Hepatocyte (in vitro differentiated cells): Measurements from ENCODE around the gene PGAP3. TPM values are rescaled to one million over a fixed set of nuclear protein-coding genes. Genes with fewer than 3 reads are reported as not detected.
A peak's percentile ranks its signal among the peaks of the same experiment; 100 is the strongest.

Source experiments
- DNase-seq: peaks from one replicate; pipeline ENCODE4 v3.0.0-alpha.2; 2016; ENCODE audit warnings: low spot score
- H2AFZ ChIP-seq: fragments of 200-600 bp; sonication (generic); 2 replicates; pipeline ENCODE4 v1.6.0; 2016; ENCODE audit warnings: antibody characterized with exemption, mild to moderate bottlenecking
- H3K27ac ChIP-seq: fragments of 200-600 bp; sonication (generic); 2 replicates; pipeline ENCODE4 v1.5.1; 2016; ENCODE audit warnings: mild to moderate bottlenecking
- H3K27me3 ChIP-seq: fragments of 200-600 bp; sonication (generic); 2 replicates; pipeline ENCODE4 v1.6.1; 2016
- H3K36me3 ChIP-seq: fragments of 200-600 bp; sonication (generic); replicated peaks from 2 replicates; pipeline ENCODE4 v1.5.1; 2016; ENCODE audit warnings: low read depth; ENCODE audit not compliant: insufficient read depth
- H3K4me1 ChIP-seq: fragments of 200-600 bp; sonication (generic); 2 replicates; pipeline ENCODE4 v1.5.1; 2016; ENCODE audit warnings: mild to moderate bottlenecking, moderate library complexity; ENCODE audit not compliant: insufficient read depth
- H3K4me2 ChIP-seq: fragments of 200-600 bp; sonication (generic); 2 replicates; pipeline ENCODE4 v1.6.0; 2016
- H3K4me3 ChIP-seq: fragments of 200-600 bp; sonication (generic); 2 replicates; pipeline ENCODE4 v1.5.1; 2016; ENCODE audit warnings: mild to moderate bottlenecking
- H3K79me2 ChIP-seq: fragments of 200-600 bp; sonication (generic); 2 replicates; pipeline ENCODE4 v1.6.0; 2017; ENCODE audit warnings: mild to moderate bottlenecking
- H3K9me2 ChIP-seq: fragments of 200-600 bp; sonication (generic); replicated peaks from 2 replicates; pipeline ENCODE4 v1.6.0; 2017; ENCODE audit warnings: mild to moderate bottlenecking; ENCODE audit not compliant: insufficient read depth
- H3K9me3 ChIP-seq: fragments of 200-600 bp; sonication (generic); 2 replicates; pipeline ENCODE4 v1.5.1; 2016; ENCODE audit warnings: low read depth, mild to moderate bottlenecking
- H4K20me1 ChIP-seq: fragments of 200-600 bp; sonication (generic); 2 replicates; pipeline ENCODE4 v1.6.0; 2016; ENCODE audit warnings: mild to moderate bottlenecking; ENCODE audit not compliant: insufficient read depth, poor library complexity, severe bottlenecking
- EZH2 ChIP-seq: fragments of 200-600 bp; sonication (generic); IDR thresholded peaks from 2 replicates; pipeline ENCODE4 v1.6.1; 2016; ENCODE audit warnings: antibody characterized with exemption, mild to moderate bottlenecking, borderline replicate concordance
- EZH2phosphoT487 ChIP-seq: fragments of 200-600 bp; sonication (generic); IDR thresholded peaks from one replicate; pipeline ENCODE4 v1.6.1; 2018; ENCODE audit warnings: antibody characterized with exemption, mild to moderate bottlenecking, low read depth, moderate library complexity; ENCODE audit not compliant: unreplicated experiment, severe bottlenecking
- WGBS: methylation state at CpG from one replicate; pipeline ENCODE4 v1.1.6; 2016; ENCODE audit warnings: low lambda C conversion rate; ENCODE audit errors: missing lambda C conversion rate; 5-methylcytosine and 5-hydroxymethylcytosine counted together
- polyA plus RNA-seq: library from polyadenylated mRNA; unstranded; fragments of >200 nt; fragmentation: Nextera tagmentation; extraction: Ambion mirVana; gene quantifications from 2 replicates; pipeline ENCODE4 v1.2.1, GENCODE V29; 2016
- total RNA-seq: library from RNA; depleted of rRNA; stranded (reverse); fragments of >200 nt; gene quantifications from 2 replicates; pipeline ENCODE4 v1.2.3, GENCODE V29; 2014
- TF ChIP-seq, protein P1 (sequence below): fragments of 200-600 bp; sonication (generic); IDR thresholded peaks from 2 replicates; pipeline ENCODE4 v1.5.1; 2016; ENCODE audit warnings: antibody characterized with exemption, mild to moderate bottlenecking; ENCODE audit not compliant: poor library complexity

The PGAP3 gene
- total and polyA plus RNA-seq, 2 experiments from 2014 or later = 33.0 to 35.4 TPM

DNA sequence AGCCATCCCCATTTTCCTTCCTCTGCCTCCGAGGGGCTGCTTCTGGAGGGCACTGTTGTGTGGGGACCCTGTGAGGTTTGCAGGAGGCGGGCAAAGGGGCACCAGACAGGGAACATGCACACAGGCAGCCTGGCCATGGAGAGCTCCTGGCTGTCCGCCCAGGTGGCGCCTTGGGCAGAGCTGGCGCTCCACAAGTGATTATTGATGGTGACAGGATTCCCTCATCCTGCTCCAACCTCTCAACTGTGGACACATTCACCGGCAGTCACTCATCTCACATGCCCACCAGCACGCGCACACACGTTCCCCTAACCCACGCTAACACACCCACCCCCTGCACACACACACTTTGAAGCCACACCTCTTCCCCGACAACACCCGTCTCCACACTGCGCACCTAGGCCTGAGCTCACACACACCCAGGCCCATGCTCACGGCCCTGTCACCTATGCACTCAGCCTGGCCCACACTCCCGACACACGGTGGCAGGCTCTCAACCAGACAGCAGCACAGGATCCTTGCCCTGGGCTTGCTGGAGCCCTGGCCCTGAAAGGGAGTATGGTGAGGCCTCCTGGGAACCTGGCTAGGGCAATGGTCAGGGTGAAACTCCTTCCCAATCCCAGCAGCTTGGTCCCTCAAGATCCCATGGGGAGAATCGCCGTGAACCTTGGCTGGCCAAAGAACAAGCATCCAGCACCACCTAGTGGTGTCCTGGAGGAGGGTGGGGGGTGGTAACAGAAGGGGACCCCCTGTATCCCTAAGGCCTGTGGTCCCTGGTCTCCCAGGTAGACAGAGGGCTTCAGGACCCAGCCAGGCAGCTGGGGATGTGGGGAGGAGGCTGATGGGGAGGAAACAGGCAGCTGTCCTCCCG, 16.0 kb downstream of the PGAP3 start:
- no peak overlapping the region for H2AFZ ChIP-seq
- no peaks in the 10 kb centered on the region for H3K36me3 ChIP-seq
- H4K20me1 ChIP-seq = no peaks in the 10 kb centered on the region
- H3K9me3 ChIP-seq = no peaks in the 10 kb centered on the region
- peaks cover 34% of the 10 kb centered on the region for H3K4me1 ChIP-seq
- peaks cover 2% of the 10 kb centered on the region for H3K27me3 ChIP-seq
- no peak overlapping the region for H3K27ac ChIP-seq
- no peaks in the 10 kb centered on the region for H3K9me2 ChIP-seq
- WGBS = 80% methylated on average over 18 of the region's 19 CpGs
- no peak overlapping the region for H3K4me3 ChIP-seq
- no peak overlapping the region for H3K4me2 ChIP-seq
- TF ChIP-seq, protein P1, sequence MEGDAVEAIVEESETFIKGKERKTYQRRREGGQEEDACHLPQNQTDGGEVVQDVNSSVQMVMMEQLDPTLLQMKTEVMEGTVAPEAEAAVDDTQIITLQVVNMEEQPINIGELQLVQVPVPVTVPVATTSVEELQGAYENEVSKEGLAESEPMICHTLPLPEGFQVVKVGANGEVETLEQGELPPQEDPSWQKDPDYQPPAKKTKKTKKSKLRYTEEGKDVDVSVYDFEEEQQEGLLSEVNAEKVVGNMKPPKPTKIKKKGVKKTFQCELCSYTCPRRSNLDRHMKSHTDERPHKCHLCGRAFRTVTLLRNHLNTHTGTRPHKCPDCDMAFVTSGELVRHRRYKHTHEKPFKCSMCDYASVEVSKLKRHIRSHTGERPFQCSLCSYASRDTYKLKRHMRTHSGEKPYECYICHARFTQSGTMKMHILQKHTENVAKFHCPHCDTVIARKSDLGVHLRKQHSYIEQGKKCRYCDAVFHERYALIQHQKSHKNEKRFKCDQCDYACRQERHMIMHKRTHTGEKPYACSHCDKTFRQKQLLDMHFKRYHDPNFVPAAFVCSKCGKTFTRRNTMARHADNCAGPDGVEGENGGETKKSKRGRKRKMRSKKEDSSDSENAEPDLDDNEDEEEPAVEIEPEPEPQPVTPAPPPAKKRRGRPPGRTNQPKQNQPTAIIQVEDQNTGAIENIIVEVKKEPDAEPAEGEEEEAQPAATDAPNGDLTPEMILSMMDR = peak; percentile 70
- TF ChIP-seq EZH2 = no peak
- TF ChIP-seq EZH2phosphoT487 = no peak
- no peaks in the 10 kb centered on the region for H3K79me2 ChIP-seq
- DNase-seq = peak; percentile 70

DNA sequence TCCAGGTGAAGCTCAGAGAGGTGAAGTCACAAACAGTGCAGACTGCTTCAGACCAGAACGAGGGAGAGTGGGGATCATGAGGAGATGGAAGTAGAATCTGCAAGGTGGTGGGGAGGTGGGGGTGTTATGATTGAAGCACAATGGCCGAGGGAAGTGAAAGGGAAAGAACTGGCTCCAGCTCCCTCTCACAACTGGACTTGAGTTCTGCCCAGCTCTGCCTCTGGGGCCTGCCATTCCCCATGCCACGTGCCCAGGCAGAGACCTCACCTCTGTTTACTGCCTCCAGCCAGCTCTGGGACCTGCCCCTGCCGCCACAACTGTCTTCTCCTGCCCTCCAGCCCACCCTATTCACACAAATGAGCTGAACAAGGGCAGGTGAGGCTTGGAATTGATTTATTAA, 17.1 kb downstream of the PGAP3 start:
- H3K36me3 ChIP-seq = no peaks in the 10 kb centered on the region
- WGBS = 73% methylated on average over 4 of the region's 4 CpGs
- H3K9me3 ChIP-seq = no peaks in the 10 kb centered on the region
- H3K27ac ChIP-seq = no peak overlapping the region
- no peak overlapping the region for H3K4me3 ChIP-seq
- no peak for DNase-seq
- peaks cover 43% of the 10 kb centered on the region for H3K4me1 ChIP-seq
- no peak overlapping the region for H3K4me2 ChIP-seq
- H2AFZ ChIP-seq = no peak overlapping the region
- peaks cover 5% of the 10 kb centered on the region for H3K27me3 ChIP-seq
- no peaks in the 10 kb centered on the region for H3K9me2 ChIP-seq
- no peaks in the 10 kb centered on the region for H3K79me2 ChIP-seq
- no peak for TF ChIP-seq EZH2phosphoT487
- TF ChIP-seq, protein P1 = no peak
- TF ChIP-seq EZH2 = no peak
- H4K20me1 ChIP-seq = no peaks in the 10 kb centered on the region

DNA sequence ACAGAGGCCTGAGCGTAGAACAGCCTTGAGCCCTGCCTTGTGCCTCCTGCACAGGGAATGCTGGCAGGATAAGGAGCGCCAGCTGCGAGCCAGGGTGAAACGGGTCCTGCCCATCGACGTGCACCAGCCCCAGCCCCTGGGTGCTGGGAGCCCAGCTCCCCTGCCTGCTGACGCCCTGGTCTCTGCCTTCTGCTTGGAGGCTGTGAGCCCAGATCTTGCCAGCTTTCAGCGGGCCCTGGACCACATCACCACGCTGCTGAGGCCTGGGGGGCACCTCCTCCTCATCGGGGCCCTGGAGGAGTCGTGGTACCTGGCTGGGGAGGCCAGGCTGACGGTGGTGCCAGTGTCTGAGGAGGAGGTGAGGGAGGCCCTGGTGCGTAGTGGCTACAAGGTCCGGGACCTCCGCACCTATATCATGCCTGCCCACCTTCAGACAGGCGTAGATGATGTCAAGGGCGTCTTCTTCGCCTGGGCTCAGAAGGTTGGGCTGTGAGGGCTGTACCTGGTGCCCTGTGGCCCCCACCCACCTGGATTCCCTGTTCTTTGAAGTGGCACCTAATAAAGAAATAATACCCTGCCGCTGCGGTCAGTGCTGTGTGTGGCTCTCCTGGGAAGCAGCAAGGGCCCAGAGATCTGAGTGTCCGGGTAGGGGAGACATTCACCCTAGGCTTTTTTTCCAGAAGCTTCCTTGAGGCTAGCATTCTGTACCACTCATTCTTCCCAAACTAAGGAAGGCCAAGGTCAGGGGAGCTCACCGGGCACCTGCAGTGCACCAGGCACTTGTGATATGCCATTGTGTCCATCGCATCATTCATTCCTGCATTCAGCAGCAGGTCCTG, 17.7 kb downstream of the PGAP3 start:
- no peak for DNase-seq
- no peaks in the 10 kb centered on the region for H3K9me2 ChIP-seq
- H3K36me3 ChIP-seq = no peaks in the 10 kb centered on the region
- H3K27ac ChIP-seq = no peak overlapping the region
- peak overlapping the region; percentile 96 for H3K4me2 ChIP-seq
- TF ChIP-seq EZH2phosphoT487 (no peak), EZH2 (no peak)
- TF ChIP-seq, protein P1 = no peak
- H3K27me3 ChIP-seq = peaks cover 5% of the 10 kb centered on the region
- peaks cover 40% of the 10 kb centered on the region for H3K4me1 ChIP-seq
- H4K20me1 ChIP-seq = no peaks in the 10 kb centered on the region
- WGBS = 94% methylated on average over 22 of the region's 23 CpGs
- H3K4me3 ChIP-seq = no peak overlapping the region
- no peaks in the 10 kb centered on the region for H3K79me2 ChIP-seq
- no peaks in the 10 kb centered on the region for H3K9me3 ChIP-seq
- H2AFZ ChIP-seq = no peak overlapping the region
